ENCODE measurements around the gene KARS1.

The KARS1 gene

GRCh38 chr16:75647492-75648264 is at the start of gene KARS1, which contains the start of gene TERF2IP:
Gene KARS1, minus strand, starts transcription at chr16:75647665. Its CDS starts 26 bp downstream, at chr16:75647639.
Gene TERF2IP, plus strand, starts transcription at chr16:75647773. Its CDS starts 110 bp downstream, at chr16:75647883.
- DNase-seq (ENCODE audit: low read depth): peak; percentile 88

GRCh38 chr16:75695708-75696107 is 48.2 kb upstream of the KARS1 start:
- no peak for DNase-seq (ENCODE audit: low read depth)

- DNase-seq (ENCODE audit: low read depth): no peak
Measured at GRCh38 chr16:75687361-75687760, 39.9 kb upstream of the KARS1 start.

- DNase-seq (ENCODE audit: low read depth): no peak
Measured at GRCh38 chr16:75682308-75682707, 34.8 kb upstream of the KARS1 start.

GRCh38 chr16:75679366-75679765 is 31.9 kb upstream of the KARS1 start:
- DNase-seq (ENCODE audit: low read depth): no peak

GRCh38 chr16:75676909-75677308 is 29.4 kb upstream of the KARS1 start, which contains the start of gene CPHXL2:
Gene CPHXL2, minus strand, starts transcription at chr16:75677009. Its CDS starts 10 bp downstream, at chr16:75676999.
- no peak for DNase-seq (ENCODE audit: low read depth)

- no peak for DNase-seq (ENCODE audit: low read depth)
Measured at GRCh38 chr16:75667503-75667902, 20.0 kb upstream of the KARS1 start.

- DNase-seq (ENCODE audit: low read depth): no peak
Measured at GRCh38 chr16:75660726-75661302, 13.3 kb upstream of the KARS1 start.

GRCh38 chr16:75660321-75660720 is 12.9 kb upstream of the KARS1 start:
- no peak for DNase-seq (ENCODE audit: low read depth)

GRCh38 chr16:75658175-75658574 is 10.7 kb upstream of the KARS1 start:
- no peak for DNase-seq (ENCODE audit: low read depth)

- no peak for DNase-seq (ENCODE audit: low read depth)
Measured at GRCh38 chr16:75653922-75654321, 6.5 kb upstream of the KARS1 start.

- peak; percentile 54 for DNase-seq (ENCODE audit: low read depth)
Measured at GRCh38 chr16:75648265-75649076, 1.0 kb upstream of the KARS1 start.

- no peak for DNase-seq (ENCODE audit: low read depth)
Measured at GRCh38 chr16:75647112-75647491, 363 bp downstream of the KARS1 start.

GRCh38 chr16:75644240-75645012 is 3.0 kb downstream of the KARS1 start:
- DNase-seq (ENCODE audit: low read depth): no peak

- DNase-seq (ENCODE audit: low read depth): no peak
Measured at GRCh38 chr16:75640598-75640997, 6.9 kb downstream of the KARS1 start.

- no peak for DNase-seq (ENCODE audit: low read depth)
Measured at GRCh38 chr16:75635036-75635435, 12.4 kb downstream of the KARS1 start.

- DNase-seq (ENCODE audit: low read depth): no peak
Measured at GRCh38 chr16:75632857-75633256, 14.6 kb downstream of the KARS1 start.

- DNase-seq (ENCODE audit: low read depth): no peak
Measured at GRCh38 chr16:75630052-75630451, 17.4 kb downstream of the KARS1 start.

- no peak for DNase-seq (ENCODE audit: low read depth)
Measured at GRCh38 chr16:75629132-75629531, 18.3 kb downstream of the KARS1 start.

GRCh38 chr16:75628351-75628750 is 19.1 kb downstream of the KARS1 start:
- no peak for DNase-seq (ENCODE audit: low read depth)

GRCh38 chr16:75627851-75628250 is 19.6 kb downstream of the KARS1 start:
- no peak for DNase-seq (ENCODE audit: low read depth)

- DNase-seq (ENCODE audit: low read depth): no peak
Measured at GRCh38 chr16:75626806-75627205, 20.7 kb downstream of the KARS1 start.
